ENCODE measurements around the gene COPS2. TPM values are rescaled to one million over a fixed set of nuclear protein-coding genes. Genes with fewer than 3 reads are reported as not detected.
"Not testable (repeated sequence)": the region's sequence is repeated elsewhere in the genome, so short reads cannot be mapped to it uniquely, and the experiment has no call there.

The COPS2 gene
- 10 to 100 TPM; 53.3 to 68.9 TPM for total RNA-seq

DNA sequence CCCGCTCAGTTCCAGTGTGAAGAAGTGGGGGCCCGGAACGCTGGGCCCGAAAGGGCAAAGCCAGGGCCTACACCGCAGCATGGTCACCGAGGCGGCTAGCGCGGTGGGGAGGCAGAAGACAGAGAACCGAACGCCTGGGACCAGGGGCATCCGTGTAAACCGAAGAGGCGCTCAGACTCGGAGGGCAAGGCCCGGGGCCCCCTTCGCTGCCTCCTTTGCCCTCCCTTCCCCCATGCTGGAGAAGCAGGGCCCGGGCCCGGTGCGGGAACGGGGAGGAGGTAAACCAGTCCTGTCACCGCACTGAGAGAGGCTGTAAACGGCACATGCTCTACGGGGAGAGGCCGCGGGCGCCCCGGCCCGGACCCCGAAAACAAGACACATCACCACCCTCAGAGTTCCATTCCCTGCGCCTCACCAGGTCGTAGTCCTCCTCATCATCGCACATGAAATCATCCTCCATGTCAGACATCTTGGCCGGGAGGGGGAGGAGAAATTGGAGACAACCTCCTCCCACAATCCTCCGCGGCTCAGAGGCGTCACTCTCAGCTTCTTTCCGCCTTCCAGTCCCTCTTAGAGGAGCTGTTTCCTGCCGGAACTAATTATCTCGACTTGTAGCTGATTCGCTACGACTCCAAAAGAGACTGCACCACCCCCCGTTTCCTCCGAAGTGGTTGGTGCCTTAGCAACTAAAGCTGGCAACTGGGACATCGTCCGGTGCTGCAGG lies at the start of gene COPS2:
Gene COPS2, minus strand, starts transcription at position 490 of the 724 bp plus-strand sequence. Its CDS starts 21 bp downstream, at position 469.
- CTCF ChIA-PET = interaction anchor here (0.5 to 1.7 kb wide), 8 partner anchors 9 to 1611 kb away, joined by 3 to 14 read pairs (median 4); partner anchors contain the start of gene EID1
- H3K27ac Mint-ChIP-seq = peak within 1 kb of the TSS; percentile 98
- H3K36me3 Mint-ChIP-seq = peaks cover 7% of the 10 kb centered on the region
- no peaks in the 10 kb centered on the region for H3K9me3 Mint-ChIP-seq (ENCODE audit: low read depth)
- peak within 1 kb of the TSS; percentile 100 for H3K4me3 Mint-ChIP-seq
- peak; percentile 95 for ATAC-seq
- H3K27me3 Mint-ChIP-seq = no peaks in the 10 kb centered on the region
- peak; percentile 97 for DNase-seq
- H3K4me1 Mint-ChIP-seq = peaks cover 44% of the 10 kb centered on the region

DNA sequence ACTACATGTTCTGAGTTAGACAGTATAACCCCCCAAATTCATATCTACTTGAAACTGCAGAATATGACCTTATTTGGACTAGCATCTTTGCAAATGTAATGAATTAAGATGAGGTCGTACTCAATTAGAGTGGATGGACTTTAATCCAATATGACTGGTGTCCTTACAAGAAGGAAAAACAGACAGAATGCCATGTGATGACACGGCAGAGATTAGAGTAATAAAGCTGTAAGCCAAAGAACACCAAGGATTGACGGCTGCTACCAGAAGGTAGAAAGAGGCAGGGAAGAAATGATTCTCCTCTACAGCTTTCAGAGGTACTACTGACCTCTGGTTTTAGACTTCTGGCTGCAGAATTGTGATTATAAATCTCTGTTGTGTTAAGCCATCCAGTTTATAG lies 44.9 kb upstream of the COPS2 start:
- no peak overlapping the region for H3K27ac Mint-ChIP-seq
- H3K36me3 Mint-ChIP-seq = peaks cover 40% of the 10 kb centered on the region
- H3K27me3 Mint-ChIP-seq = no peaks in the 10 kb centered on the region
- peaks cover 7% of the 10 kb centered on the region for H3K9me3 Mint-ChIP-seq (ENCODE audit: low read depth)
- CTCF ChIA-PET = no interaction called here
- H3K4me3 Mint-ChIP-seq = no peak overlapping the region
- no peaks in the 10 kb centered on the region for H3K4me1 Mint-ChIP-seq
- ATAC-seq (no peak), DNase-seq (no peak)

DNA sequence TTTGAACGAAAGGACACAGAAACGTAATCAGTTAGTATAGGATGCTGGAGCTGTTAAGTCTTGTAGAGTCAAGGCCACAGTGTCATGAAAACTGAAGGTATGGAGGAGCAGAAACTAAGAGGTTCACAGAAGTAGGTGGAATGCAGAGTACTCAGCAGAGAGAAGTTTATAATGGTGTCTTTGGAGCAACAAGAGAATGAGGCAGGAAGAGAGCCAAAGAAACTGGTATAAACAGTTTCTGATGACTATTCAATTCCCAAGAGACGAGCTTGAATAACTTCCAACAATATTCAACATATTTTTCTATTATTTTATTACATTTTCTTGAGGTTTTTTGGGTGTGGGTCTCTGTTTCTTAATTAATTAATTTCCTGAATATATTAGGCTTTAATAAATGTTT lies 44.3 kb upstream of the COPS2 start:
- no peaks in the 10 kb centered on the region for H3K27me3 Mint-ChIP-seq
- H3K9me3 Mint-ChIP-seq (ENCODE audit: low read depth) = peaks cover under 1% of the 10 kb centered on the region

DNA sequence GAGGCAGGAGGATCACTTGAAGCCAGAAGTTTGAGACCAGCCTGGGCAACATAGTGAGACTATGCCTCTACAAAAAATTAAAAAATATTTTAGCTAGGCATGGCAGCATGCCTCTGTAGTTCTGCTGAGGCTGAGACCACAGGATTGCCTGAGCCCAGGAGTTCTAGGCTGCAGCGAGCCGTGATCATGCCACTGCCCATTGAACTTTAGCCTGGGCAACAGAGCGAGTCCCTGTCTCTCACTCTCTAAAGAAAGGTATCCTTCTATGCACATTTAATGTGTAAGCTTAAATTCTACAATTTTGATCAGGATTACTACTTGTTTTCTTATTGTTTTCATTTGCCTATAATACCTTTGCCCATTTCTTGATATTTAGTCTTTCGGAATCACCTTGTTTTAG lies 41.5 kb upstream of the COPS2 start:
- no peaks in the 10 kb centered on the region for H3K4me1 Mint-ChIP-seq
- CTCF ChIA-PET = no interaction called here
- DNase-seq (no peak), ATAC-seq (no peak)
- no peaks in the 10 kb centered on the region for H3K9me3 Mint-ChIP-seq (ENCODE audit: low read depth)
- H3K36me3 Mint-ChIP-seq = peaks cover 11% of the 10 kb centered on the region
- no peaks in the 10 kb centered on the region for H3K27me3 Mint-ChIP-seq
- H3K4me3 Mint-ChIP-seq = no peak overlapping the region
- no peak overlapping the region for H3K27ac Mint-ChIP-seq

More for the DNA sequence above, 44.3 kb upstream of the COPS2 start:
- Mint-ChIP-seq H3K27ac (no peak overlapping the region), H3K36me3 (peaks cover 34% of the 10 kb centered on the region), H3K4me1 (no peaks in the 10 kb centered on the region), H3K4me3 (no peak overlapping the region)
- ATAC-seq = no peak
- DNase-seq = no peak
- CTCF ChIA-PET = no interaction called here

DNA sequence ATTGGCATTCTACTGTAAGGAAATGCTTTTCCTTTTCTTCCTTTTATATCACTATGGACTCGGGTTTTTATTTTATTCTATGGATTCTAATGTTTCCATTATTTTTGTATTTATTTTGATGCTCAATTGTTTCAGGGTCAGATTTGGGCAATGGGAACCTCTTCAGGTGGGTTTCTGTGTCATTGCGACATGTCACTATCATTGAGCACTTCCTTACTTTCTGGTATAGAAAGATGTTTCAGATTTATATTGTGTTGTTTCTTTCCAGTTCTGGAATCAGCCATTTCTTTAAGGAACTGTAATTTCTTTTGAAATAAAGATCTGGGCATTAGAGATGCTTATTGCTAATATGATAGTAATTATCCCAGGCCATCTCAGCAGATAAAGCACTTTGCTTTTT lies 36.5 kb upstream of the COPS2 start:
- CTCF ChIA-PET = no interaction called here
- DNase-seq (no peak), ATAC-seq (no peak)
- Mint-ChIP-seq H3K27ac (no peak overlapping the region), H3K9me3 (ENCODE audit: low read depth) (no peaks in the 10 kb centered on the region), H3K27me3 (no peaks in the 10 kb centered on the region), H3K4me3 (no peak overlapping the region), H3K36me3 (peaks cover 11% of the 10 kb centered on the region), H3K4me1 (peaks cover 12% of the 10 kb centered on the region)

DNA sequence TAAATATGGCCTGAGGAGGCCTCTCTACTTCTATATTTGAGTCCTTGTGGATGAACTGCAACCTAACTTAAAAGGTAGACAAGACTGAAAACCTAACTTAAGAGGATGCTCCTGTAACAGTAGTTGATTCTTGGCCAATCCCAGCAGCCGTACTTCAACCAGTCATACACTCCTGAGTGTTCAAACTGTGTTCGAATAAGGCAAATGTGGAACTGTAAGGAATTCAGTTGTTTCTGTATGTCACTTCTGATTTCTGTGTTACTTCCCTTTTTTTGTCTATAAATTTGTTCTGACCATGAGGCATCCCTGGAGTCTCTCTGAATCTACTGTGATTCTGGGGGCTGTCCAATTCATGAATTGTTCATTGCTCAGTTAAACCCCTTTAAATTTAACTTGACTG lies 35.2 kb upstream of the COPS2 start:
- H3K4me1 Mint-ChIP-seq = peaks cover 21% of the 10 kb centered on the region
- H3K27me3 Mint-ChIP-seq = no peaks in the 10 kb centered on the region
- no peak overlapping the region for H3K27ac Mint-ChIP-seq
- DNase-seq (no peak), ATAC-seq (no peak)
- H3K36me3 Mint-ChIP-seq = peaks cover 19% of the 10 kb centered on the region
- no peak overlapping the region for H3K4me3 Mint-ChIP-seq
- H3K9me3 Mint-ChIP-seq (ENCODE audit: low read depth) = no peaks in the 10 kb centered on the region
- CTCF ChIA-PET = no interaction called here

DNA sequence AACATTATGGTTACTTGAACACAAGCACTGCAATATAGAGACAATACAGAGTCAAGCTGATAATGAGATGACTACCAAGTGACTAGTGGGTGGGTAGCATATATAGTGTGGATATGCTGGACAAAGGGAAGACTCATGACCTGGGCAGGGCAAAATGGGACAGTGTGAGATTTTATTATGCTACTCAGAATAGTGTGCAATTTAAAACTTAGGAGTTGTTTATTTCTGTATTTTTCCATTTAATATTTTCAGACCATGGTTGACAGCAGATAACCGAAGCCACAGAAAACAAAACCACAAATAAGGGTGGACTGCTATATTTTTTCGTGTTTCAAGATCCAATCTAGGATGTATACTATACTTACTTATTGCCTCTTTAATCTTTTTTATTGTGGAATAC lies 34.2 kb upstream of the COPS2 start:
- Mint-ChIP-seq H3K36me3 (peaks cover 26% of the 10 kb centered on the region), H3K27ac (no peak overlapping the region), H3K4me3 (no peak overlapping the region), H3K9me3 (ENCODE audit: low read depth) (no peaks in the 10 kb centered on the region), H3K27me3 (no peaks in the 10 kb centered on the region), H3K4me1 (peaks cover 28% of the 10 kb centered on the region)
- CTCF ChIA-PET = no interaction called here
- ATAC-seq (no peak), DNase-seq (no peak)

DNA sequence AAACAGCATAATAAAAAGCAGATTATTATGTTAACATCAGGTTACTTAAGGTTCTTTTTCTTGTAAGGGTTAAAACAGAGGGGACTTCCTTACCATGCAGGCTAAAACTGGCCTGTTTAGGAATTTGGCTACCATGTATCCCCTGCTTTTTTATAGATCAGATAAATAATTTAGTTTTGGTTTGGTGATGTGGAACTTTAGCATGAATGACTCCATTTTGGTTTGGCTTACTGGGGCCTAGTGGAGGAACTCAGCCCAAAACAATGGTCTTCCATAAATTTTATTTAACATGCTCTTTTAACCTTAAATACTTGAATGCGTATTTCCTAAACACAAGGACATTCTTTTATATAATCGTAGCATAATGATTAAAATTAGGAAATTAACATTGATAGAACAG lies 33.5 kb upstream of the COPS2 start:
- no peak for ATAC-seq
- Mint-ChIP-seq H3K27me3 (no peaks in the 10 kb centered on the region), H3K9me3 (ENCODE audit: low read depth) (no peaks in the 10 kb centered on the region), H3K4me1 (peaks cover 34% of the 10 kb centered on the region), H3K27ac (no peak overlapping the region), H3K36me3 (peaks cover 32% of the 10 kb centered on the region), H3K4me3 (no peak overlapping the region)
- CTCF ChIA-PET = no interaction called here
- no peak for DNase-seq

DNA sequence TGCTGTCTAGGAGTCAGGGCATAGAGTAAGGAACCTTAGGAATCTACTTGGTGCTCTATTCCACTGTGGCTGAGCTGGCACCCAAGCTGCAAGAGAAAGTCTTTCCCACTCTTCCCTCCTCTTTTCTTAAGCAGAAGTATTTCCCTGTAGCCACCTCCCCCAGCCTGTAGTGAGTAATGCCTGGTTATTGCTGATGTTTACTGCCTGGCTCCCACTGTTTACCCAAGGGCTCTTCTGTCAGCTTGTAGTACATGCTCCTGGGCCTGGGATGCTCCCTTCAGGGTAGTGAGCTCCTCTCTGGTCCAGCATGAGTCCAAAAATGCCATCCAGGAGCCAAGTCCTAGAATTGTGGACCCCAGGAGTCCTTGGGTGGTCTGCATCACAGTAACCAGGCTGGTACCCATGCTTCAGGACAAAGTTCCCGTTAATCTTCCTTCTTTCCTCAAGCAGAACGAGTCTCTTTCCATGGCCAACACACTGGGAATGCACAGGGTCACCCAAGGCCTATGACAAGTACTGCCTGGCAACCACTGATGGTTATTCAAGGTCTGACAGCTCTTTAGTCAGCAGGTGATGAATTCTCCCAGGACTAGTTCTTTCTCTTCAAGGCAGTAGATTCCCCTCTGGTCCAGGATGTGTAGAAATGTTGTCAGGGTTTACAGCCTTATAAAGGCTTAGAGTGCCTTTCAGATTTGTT lies 32.3 kb upstream of the COPS2 start:
- Mint-ChIP-seq H3K27ac (no peak overlapping the region), H3K4me1 (peaks cover 34% of the 10 kb centered on the region), H3K4me3 (no peak overlapping the region), H3K9me3 (ENCODE audit: low read depth) (no peaks in the 10 kb centered on the region), H3K27me3 (no peaks in the 10 kb centered on the region), H3K36me3 (peaks cover 36% of the 10 kb centered on the region)
- DNase-seq (no peak), ATAC-seq (no peak)
- CTCF ChIA-PET = no interaction called here

DNA sequence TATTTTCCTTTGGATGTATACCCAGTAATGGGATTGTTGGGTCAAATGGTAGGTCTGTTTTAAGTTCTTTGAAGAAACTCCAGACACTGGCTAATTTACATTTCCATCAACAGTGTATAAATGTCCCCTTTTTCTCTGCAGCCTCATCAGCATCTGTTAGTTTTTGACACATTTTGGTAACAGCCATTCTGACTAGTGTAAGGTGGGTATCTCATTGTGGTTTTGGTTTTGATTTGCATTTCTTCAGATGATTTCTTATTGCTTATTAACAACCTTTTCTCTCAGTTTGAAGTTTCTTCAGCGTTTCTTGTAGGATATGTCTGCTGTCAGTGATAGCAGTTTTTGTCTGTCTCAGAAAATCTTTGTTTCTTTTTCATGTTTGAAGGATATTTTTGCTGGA lies 30.1 kb upstream of the COPS2 start:
- Mint-ChIP-seq H3K27ac (no peak overlapping the region), H3K4me1 (peaks cover 29% of the 10 kb centered on the region), H3K9me3 (ENCODE audit: low read depth) (no peaks in the 10 kb centered on the region), H3K4me3 (no peak overlapping the region), H3K27me3 (no peaks in the 10 kb centered on the region), H3K36me3 (peaks cover 42% of the 10 kb centered on the region)
- DNase-seq (no peak), ATAC-seq (no peak)
- CTCF ChIA-PET = interaction anchor here (0.7 kb wide), 1 partner anchor 237 kb away, joined by 4 read pairs; no protein-coding TSS in a partner anchor

DNA sequence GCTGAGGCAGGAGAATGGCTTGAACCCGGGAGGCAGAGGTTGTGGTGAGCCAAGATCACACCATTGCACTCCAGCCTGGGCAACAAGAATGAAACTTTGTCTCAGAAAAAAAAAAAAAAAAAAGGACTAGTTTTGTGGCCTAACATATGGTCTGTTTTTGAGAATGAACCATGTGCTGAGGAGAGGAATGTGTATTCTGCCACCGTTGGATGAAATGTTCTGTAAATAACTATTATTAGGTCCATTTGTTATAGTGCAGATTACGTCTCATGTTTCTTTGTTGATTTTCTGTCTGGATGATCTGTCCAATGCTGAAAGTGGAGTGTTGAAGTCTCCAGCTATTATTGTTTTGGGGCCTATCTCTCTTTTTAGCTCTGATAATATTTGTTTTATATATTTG lies 28.3 kb upstream of the COPS2 start:
- H3K27ac Mint-ChIP-seq; DNase-seq; ATAC-seq; H3K4me3 Mint-ChIP-seq; H3K9me3 Mint-ChIP-seq (ENCODE audit: low read depth); H3K27me3 Mint-ChIP-seq; CTCF ChIA-PET: not testable (repeated sequence)
- peaks cover 26% of the 10 kb centered on the region for H3K4me1 Mint-ChIP-seq
- H3K36me3 Mint-ChIP-seq = peaks cover 37% of the 10 kb centered on the region

DNA sequence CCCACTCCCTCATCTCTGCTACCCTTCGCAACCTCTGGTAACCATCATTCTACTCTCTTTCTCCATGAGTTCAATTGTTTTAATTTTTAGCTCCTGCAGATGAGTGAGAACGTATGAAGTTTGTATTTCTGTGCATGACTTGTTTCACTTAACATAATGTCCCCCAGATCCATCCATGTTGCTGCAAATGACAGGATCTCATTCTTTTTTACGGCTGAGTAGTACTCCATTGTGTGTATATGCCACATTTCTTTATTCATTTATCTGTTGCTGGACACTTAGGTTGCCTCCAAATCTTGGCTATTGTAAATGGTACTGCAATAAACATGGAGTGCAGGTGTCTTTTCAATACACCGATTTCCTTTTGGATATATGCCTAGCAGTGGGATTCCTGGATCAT lies 26.7 kb upstream of the COPS2 start:
- CTCF ChIA-PET = no interaction called here

DNA sequence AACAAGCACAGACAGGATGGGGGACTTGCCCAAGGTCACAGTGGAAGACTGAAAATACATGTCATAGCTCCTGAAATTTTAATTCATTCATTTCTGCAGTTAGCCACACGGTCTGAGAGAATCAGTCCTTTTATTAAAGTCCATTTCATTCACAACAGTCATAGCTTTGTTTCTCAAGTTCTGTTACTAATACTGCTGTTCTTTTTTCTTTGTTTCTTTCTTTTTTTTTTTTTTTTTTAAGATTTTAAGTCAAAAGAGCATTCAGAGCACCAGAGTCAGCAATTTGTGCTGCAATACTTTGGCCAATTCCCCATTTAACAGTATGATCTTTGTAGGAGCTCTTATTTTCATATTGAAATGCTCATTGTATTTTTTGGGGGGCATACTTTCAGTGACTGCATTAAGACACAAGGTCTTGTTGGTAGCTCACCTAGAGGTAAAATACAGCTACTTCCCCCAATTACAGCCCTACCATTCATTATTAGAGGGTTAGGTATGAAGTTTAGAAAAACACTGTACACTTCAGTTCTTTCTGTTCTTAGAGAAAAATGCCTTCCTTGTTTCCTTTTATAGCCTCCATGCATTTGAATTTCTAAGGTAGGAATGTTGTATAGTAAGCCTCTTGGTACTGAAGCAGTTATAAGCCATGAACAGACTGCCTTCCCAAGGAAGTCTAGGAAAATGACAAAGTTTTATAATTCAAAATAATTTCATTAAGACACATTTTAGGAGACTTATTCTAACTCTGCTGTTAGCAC lies 24.2 kb upstream of the COPS2 start:
- CTCF ChIA-PET = interaction anchor here (1.4 kb wide), 1 partner anchor 57 kb away, joined by 5 read pairs; no protein-coding TSS in a partner anchor
- H3K4me1 Mint-ChIP-seq = peaks cover 9% of the 10 kb centered on the region
- peaks cover 25% of the 10 kb centered on the region for H3K36me3 Mint-ChIP-seq
- no peak overlapping the region for H3K4me3 Mint-ChIP-seq
- no peaks in the 10 kb centered on the region for H3K27me3 Mint-ChIP-seq
- no peak for DNase-seq
- no peak for ATAC-seq
- H3K27ac Mint-ChIP-seq = no peak overlapping the region
- no peaks in the 10 kb centered on the region for H3K9me3 Mint-ChIP-seq (ENCODE audit: low read depth)

More for the DNA sequence above, 26.7 kb upstream of the COPS2 start:
- ATAC-seq = no peak
- Mint-ChIP-seq H3K9me3 (ENCODE audit: low read depth) (no peaks in the 10 kb centered on the region), H3K4me3 (no peak overlapping the region), H3K36me3 (peaks cover 37% of the 10 kb centered on the region), H3K4me1 (peaks cover 24% of the 10 kb centered on the region), H3K27ac (no peak overlapping the region), H3K27me3 (no peaks in the 10 kb centered on the region)
- no peak for DNase-seq

Measured in activated CD8-positive, alpha-beta memory T cell treated with anti-CD3 and anti-CD28 coated beads, Interleukin-2, amount 10 ng/mL, durations not matched to agents 7 days and 5 days (primary cell).